GM18520 (cell line): ENCODE results near the gene PGBD1.
A peak's percentile ranks its signal among the peaks of the same experiment; 100 is the strongest.

Experiments used
- ATAC-seq: cut with Tn5 transposase; IDR thresholded peaks from one replicate; pipeline ENCODE4 v1.9.1; 2021; ENCODE audit not compliant: unreplicated experiment

The PGBD1 gene

DNA sequence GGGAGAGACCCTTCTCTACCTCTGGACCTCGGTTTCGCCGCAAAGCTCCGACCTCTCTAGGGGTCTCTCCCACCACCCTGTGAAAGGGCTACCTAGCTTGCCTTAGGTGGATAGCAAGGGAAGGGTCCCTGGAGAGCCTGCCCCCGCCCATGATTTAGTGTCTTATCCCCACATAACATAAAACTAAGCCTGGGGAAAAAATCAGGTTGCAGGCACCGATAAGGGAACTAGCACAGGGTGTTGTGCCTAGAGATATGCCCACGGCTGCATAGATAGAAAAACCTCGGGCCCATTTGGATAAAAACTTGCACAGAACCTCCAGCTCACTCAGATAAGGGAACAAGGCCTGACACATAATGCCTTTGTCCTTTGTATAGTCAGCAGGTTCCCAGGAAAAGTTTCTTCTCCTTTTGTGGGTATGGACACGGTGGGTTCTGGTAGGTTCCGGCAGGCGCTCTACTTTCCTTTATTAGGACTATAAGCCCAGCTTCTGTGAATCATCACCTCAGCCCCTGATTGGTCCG lies 53.7 kb downstream of the PGBD1 start:
- no peak for ATAC-seq

GRCh38 chr6:28335564-28336283 lies 54.4 kb downstream of the PGBD1 start, which contains the start of gene ZSCAN31:
ZSCAN31 (minus strand) TSS chr6:28336148; CDS start chr6:28329683, 6,465 bp downstream.
- ATAC-seq = peak; percentile 74

DNA sequence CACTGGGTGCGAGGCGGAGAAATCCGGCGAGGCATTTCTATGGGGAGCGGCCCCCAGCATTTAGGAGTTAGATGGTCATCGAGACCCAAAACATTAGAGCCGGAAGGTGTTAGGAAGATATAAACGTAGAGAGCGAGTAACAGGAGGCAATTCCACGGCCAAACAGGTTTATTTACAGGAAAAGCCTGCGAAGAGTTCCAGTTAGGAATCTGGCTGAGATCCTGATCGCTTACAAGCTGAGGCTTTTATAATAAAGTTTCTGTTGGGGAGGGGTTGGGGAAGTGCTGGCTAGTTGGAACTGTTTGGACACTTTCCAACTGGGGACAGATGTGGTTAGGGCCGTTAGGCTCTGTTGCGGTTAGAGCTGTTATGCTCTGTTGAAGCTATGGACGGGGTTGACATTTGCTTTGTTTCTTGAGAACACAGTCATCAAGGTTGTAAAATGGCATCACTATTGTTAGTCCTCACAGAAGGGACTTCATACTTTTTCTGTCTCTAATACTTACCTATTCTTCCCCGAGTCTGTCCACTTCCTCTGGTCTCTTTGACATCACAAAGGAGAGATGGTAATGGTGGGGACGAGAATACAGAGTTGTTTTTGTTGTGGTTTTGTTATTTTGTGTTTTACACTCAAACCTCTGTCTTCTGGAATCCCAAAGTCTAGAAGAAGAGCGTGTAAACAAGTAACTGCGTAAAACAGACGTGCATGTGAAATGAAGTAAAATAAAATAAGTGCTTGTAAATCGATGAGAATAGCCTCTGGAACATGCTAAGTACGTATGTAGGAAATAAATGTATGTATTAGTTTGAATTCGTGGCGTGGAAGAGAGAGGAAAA lies 55.1 kb downstream of the PGBD1 start:
- no peak for ATAC-seq

- ATAC-seq = no peak
Observed at GRCh38 chr6:28337121-28337520, 55.7 kb downstream of the PGBD1 start.

- no peak for ATAC-seq
Observed at GRCh38 chr6:28340310-28341095, 59.1 kb downstream of the PGBD1 start.

DNA sequence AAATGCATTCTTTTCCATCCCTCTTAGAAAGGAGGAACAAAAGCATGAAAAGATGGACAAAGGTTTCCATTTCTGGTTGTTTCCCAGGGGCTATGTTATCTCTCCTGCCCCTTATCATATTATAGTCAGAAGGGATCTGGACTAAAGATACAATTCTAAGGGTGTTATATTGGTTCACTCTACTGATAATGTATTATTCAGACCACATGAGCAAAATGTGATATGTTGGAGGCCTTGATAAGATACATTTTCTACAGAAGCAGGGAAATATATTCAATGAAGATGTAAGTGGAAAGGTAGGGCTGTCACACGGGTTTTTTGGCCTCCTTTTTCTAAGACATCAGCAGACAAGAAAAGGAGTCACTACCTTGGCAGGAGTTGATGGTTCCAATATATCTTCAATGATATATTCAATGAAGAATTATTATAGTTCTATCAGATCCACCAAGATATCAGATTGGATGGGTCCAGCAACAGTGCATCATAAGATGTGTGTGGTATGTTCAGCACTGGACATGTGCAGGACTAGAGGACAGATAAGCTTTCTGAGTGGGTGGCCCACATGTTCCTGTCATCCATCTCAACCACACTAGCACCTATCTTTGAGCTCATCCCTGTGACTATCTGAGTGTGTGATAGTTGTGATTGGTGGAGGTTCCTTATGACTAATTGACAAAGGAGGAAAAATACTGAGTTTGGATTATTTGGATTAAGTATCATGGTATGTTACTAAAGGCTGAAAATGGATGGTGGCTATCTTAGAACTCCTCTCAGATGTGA lies 62.7 kb downstream of the PGBD1 start:
- ATAC-seq = no peak

DNA sequence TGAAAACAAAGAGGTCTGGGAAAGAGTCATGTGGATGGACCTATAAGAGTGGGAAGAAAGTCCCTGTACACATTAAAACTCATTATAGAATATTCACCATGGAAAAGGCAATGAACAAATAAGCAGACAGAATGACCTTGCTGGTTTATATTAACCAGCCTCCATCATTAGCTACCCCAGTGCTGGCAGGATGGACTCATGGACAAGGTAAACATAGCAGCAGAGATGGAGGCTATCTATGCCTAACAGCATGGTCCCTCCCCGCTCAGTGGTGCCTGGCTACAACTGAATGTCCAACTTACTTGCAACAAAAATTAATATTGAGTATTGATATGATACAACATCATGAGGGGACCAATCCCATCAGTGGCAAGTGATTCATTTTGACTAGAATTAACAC lies 63.8 kb downstream of the PGBD1 start:
- no peak for ATAC-seq

DNA sequence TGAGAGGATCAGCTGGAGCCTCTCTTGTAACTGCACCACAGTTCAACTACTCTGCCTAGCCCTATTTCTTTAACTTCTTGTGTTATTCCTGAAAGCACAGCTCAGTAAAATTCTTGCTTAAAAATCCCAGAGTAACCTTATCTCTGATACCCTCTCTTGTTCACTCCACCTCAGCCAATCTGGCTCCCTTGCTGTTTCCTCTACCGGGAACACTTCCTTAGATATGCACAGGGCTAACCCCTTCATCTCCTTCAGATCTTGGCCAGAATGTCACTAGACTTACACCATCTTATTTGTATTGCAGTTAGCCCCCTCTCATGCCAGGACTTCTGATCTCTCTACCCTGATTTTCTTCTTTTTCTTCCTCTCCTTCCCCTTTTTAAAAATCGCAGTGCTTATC lies 65.7 kb downstream of the PGBD1 start:
- no peak for ATAC-seq

DNA sequence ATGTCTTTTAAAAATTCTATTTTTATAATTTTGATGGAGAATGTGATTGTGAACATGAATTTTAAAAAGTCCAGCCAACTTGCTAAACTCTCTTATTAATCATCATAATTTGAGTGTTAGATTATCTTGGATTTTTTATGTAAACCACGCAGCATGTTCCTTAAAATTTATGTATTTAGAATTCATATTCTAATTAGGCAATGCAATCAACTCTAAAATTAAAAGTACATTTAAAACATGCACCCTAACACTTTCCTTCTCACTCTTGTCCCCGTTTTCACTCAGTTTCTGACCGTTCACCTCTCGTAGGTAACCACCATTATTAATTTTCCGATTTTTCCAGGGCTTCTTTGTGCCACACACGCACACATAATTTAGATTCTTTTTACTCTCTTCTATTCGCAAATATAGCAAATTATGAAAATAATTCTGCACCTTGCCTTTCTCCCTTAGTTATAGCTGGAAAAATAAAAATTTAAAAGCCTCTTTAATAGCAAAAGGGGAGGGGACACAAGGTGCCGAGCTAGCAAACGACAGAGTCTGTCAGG lies 68.0 kb downstream of the PGBD1 start:
- ATAC-seq = no peak

DNA sequence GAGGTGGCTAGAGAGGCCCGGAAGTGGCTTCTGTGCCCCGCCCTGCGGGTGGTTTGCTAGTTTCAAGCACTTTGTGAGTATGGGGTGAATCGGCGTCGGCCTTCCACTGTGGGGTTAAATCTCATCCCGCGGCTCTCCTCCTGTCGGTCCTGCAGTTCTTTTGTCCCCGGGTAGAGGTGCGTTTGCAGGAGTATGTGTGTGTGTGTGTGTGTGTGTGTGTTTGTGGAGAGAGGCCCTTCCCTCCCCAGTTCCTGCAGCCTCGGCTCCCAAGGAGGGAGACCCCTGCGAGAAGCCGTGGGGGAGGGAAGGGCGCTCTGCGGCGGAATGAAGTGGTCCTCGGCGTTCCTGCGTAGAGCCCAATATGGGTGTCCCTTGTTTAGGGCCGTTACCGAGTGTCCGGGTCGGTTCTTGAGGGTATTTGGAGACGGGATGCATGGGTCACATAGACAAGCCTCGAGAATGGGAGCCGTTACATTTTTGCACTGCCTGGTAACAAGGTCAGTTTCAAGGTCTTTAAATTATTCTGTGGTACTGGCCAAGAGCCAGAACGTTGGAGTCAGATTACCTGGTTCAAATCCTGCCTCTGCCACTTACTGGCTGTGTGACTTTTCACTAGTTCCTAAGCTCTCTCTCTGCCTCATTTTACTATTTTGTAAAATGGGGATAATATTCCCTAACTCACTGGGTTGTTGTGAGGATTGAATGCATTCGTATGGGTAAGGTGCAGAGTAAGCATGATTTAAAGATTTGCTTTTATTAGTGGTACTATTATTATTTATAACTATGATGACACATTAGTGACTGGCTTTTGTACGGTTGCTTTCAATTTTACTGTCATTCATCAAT lies 68.7 kb downstream of the PGBD1 start, which contains the start of gene ZKSCAN3:
TSS of gene ZKSCAN3 (plus strand) at position 56 of the 846 bp plus-strand sequence. CDS start 9,640 bp downstream, outside the sequence.
- peak; percentile 93 for ATAC-seq

DNA sequence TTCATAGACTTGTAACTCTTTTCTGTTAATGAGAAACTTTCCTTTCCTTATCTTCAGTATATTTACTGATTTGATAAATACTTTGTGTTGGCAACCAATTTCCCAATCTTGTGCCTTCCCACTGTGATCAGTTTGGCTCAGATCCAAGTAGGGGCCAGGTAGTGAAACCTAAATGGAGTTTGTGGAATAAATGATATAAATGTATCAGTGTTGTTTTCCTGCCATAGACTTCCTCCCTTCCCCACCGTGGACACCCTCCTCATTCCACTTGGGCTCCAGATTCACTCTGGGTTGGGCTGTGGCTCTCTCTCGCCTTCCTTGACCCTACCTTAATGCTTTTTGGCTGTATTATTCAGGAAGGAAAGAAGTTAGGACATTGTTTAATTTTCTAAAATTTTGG lies 69.7 kb downstream of the PGBD1 start:
- ATAC-seq = no peak

GRCh38 chr6:28351493-28351925 lies 70.1 kb downstream of the PGBD1 start:
- ATAC-seq = no peak
